ENCODE data around the gene OR52N5.

GRCh38 chr11:5831196-5831829, 48.2 kb upstream of the OR52N5 start:
- no peak for TF ChIP-seq CTCF (IDR thresholded peaks at IDR 0.05)
- no peak for TF ChIP-seq EP300 (IDR thresholded peaks at IDR 0.05)
- TF ChIP-seq POLR2A (IDR thresholded peaks at IDR 0.05), result no peak

Data from ovary (tissue), 3 donors.